Thyroid gland (tissue), 4 donors: ENCODE data around the gene SH3GL1. TPM values are rescaled to one million over a fixed set of nuclear protein-coding genes. Genes with fewer than 3 reads are reported as not detected.

Experiments
- DNase-seq, 2 donors: peaks; one replicate each; pipeline ENCODE4 v3.0.0-alpha.2; 2019
- H3K27ac ChIP-seq, 3 donors: fragments of 200-600 bp; sonication (generic); 1 replicate in 2 of 3; 2 replicates in 1 of 3; pipeline ENCODE4 v1.5.1; 2016 to 2019; ENCODE audit warnings: mild to moderate bottlenecking in 1 of 3, moderate library complexity in 1 of 3
- H3K27me3 ChIP-seq: fragments of 200-600 bp; sonication (generic); one replicate; pipeline ENCODE4 v1.5.1; 2019
- H3K36me3 ChIP-seq, 2 donors: fragments of 200-600 bp; sonication (generic); one replicate each; pipeline ENCODE4 v1.5.1; 2016 to 2019
- H3K4me1 ChIP-seq, 2 donors: fragments of 200-600 bp; sonication (generic); one replicate each; pipeline ENCODE4 v1.5.1; 2017 to 2019
- H3K4me3 ChIP-seq, 3 donors: fragments of 200-600 bp; sonication (generic); replicated peaks in 1 of 3; 1 replicate in 2 of 3; 2 replicates in 1 of 3; pipeline ENCODE4 v1.5.1; 2016; ENCODE audit warnings: mild to moderate bottlenecking in 1 of 3
- H3K9me3 ChIP-seq: fragments of 200-600 bp; sonication (generic); one replicate; pipeline ENCODE4 v1.5.1; 2017
- POLR2A ChIP-seq, 2 donors: fragments of 450-650 bp; IDR thresholded peaks; one replicate each; pipeline ENCODE4 v1.6.1; 2017; ENCODE audit warnings: antibody characterized with exemption in 2 of 2, mild to moderate bottlenecking in 2 of 2, moderate library complexity in 1 of 2
- WGBS, 2 donors: methylation state at CpG; one replicate each; pipeline ENCODE4 v1.1.5; 2017; 5-methylcytosine and 5-hydroxymethylcytosine counted together
- intact Hi-C: fragments of 100-400 bp; cut with DNase I; formaldehyde crosslinking; loops from one replicate; pipeline ENCODE4 v1.15.1; 2023
- total RNA-seq, 4 donors: library from RNA; depleted of rRNA; stranded (reverse); fragments of >200 nt; gene quantifications; one replicate each; pipeline ENCODE4 v1.2.3, GENCODE V29; 2016
- TF ChIP-seq, protein P1 (sequence below), 6 experiments: fragments of 200-600 bp in 3 of 6; fragments of 450-650 bp in 3 of 6; sonication (generic) in 3 of 6; IDR thresholded peaks; one replicate each; pipeline ENCODE4 v1.5.1; 2016 to 2019; ENCODE audit warnings: antibody characterized with exemption in 6 of 6, mild to moderate bottlenecking in 2 of 6, inconsistent platforms in 1 of 6, moderate library complexity in 1 of 6

The SH3GL1 gene
- total RNA-seq, 4 donors from 2014 or later = 33.1 to 42.4 (median 36.7) TPM

- intact Hi-C loops = no loop called here
- no peak for DNase-seq
- no peaks in the 10 kb centered on the region for H3K9me3 ChIP-seq
- H3K4me1 ChIP-seq = peaks cover 39 to 43% of the 10 kb centered on the region in 2 donors
- H3K36me3 ChIP-seq = peaks cover 34 to 37% of the 10 kb centered on the region in 2 donors
- no peaks in the 10 kb centered on the region for H3K27me3 ChIP-seq
- H3K4me3 ChIP-seq = no peak overlapping the region
- 88% methylated on average over 13 to 16 of the region's 16 CpGs for WGBS, 2 donors
- no peak overlapping the region for H3K27ac ChIP-seq
- TF ChIP-seq, protein P1, sequence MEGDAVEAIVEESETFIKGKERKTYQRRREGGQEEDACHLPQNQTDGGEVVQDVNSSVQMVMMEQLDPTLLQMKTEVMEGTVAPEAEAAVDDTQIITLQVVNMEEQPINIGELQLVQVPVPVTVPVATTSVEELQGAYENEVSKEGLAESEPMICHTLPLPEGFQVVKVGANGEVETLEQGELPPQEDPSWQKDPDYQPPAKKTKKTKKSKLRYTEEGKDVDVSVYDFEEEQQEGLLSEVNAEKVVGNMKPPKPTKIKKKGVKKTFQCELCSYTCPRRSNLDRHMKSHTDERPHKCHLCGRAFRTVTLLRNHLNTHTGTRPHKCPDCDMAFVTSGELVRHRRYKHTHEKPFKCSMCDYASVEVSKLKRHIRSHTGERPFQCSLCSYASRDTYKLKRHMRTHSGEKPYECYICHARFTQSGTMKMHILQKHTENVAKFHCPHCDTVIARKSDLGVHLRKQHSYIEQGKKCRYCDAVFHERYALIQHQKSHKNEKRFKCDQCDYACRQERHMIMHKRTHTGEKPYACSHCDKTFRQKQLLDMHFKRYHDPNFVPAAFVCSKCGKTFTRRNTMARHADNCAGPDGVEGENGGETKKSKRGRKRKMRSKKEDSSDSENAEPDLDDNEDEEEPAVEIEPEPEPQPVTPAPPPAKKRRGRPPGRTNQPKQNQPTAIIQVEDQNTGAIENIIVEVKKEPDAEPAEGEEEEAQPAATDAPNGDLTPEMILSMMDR (IDR thresholded peaks at IDR 0.05) = no peak
- TF ChIP-seq POLR2A (IDR thresholded peaks at IDR 0.05) = no peak
Observed at GRCh38 chr19:4366666-4367335, 33.5 kb downstream of the SH3GL1 start.

- H3K9me3 ChIP-seq = no peaks in the 10 kb centered on the region
- H3K27me3 ChIP-seq = no peaks in the 10 kb centered on the region
- TF ChIP-seq POLR2A (IDR thresholded peaks at IDR 0.05) = no peak
- TF ChIP-seq, protein P1 (IDR thresholded peaks at IDR 0.05) = no peak
- H3K36me3 ChIP-seq = peaks cover 42 to 44% of the 10 kb centered on the region in 2 donors
- H3K27ac ChIP-seq = no peak overlapping the region
- H3K4me1 ChIP-seq = peaks cover 32 to 35% of the 10 kb centered on the region in 2 donors
- no peak overlapping the region for H3K4me3 ChIP-seq
- WGBS, 2 donors = 92 to 94% methylated on average over 14 to 17 of the region's 19 CpGs
- intact Hi-C loops = no loop called here
- DNase-seq = no peak
Observed at GRCh38 chr19:4365791-4366665, 34.3 kb downstream of the SH3GL1 start.

DNA sequence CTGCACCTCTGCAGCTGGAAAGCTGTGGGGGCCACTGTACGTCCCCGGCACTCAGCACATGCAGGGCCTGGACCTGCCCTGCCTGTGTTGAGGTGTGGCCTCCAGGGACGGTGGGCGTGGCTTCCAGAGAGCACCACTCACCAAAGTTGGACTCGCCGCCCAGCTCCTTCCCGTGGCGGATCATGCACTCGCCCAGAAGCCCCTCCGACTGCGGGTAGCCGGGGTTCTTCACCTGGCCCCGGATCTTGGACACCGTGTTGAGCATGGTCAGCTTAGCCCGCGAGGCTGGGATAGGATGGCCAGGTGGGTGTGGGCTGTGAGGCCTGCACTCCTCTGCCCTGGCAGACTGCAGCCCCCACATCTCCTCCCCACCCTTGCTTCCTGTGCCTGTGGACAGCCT is 35.0 kb downstream of the SH3GL1 start:
- Histone ChIP-seq H3K9me3 (no peaks in the 10 kb centered on the region), H3K27me3 (no peaks in the 10 kb centered on the region), H3K4me3 (no peak overlapping the region), H3K36me3 (peaks cover 47 to 51% of the 10 kb centered on the region in 2 donors), H3K27ac (no peak overlapping the region), H3K4me1 (peaks cover 26 to 28% of the 10 kb centered on the region in 2 donors)
- TF ChIP-seq, protein P1 (IDR thresholded peaks at IDR 0.05) = no peak
- TF ChIP-seq POLR2A (IDR thresholded peaks at IDR 0.05) = no peak
- intact Hi-C loops = no loop called here
- 89 to 100% methylated on average over 2 to 13 of the region's 16 CpGs for WGBS, 2 donors
- DNase-seq = no peak

GRCh38 chr19:4363571-4364304 is 36.6 kb downstream of the SH3GL1 start:
- DNase-seq = no peak
- no peak overlapping the region for H3K4me3 ChIP-seq
- TF ChIP-seq POLR2A (IDR thresholded peaks at IDR 0.05) = no peak
- TF ChIP-seq, protein P1 (IDR thresholded peaks at IDR 0.05) = no peak
- H3K36me3 ChIP-seq = peaks cover 60 to 63% of the 10 kb centered on the region in 2 donors
- H3K27me3 ChIP-seq = no peaks in the 10 kb centered on the region
- 89 to 92% methylated on average over 18 to 19 of the region's 26 CpGs for WGBS, 2 donors
- H3K4me1 ChIP-seq = peaks cover 11 to 12% of the 10 kb centered on the region in 2 donors
- no peaks in the 10 kb centered on the region for H3K9me3 ChIP-seq
- intact Hi-C loops = no loop called here
- H3K27ac ChIP-seq = no peak overlapping the region
